Sigmoid colon (tissue), 7 donors: ENCODE measurements around the gene CRTAC1. TPM values are rescaled to one million over a fixed set of nuclear protein-coding genes. Genes with fewer than 3 reads are reported as not detected.

Experiments used
- DNase-seq: peaks from one replicate; pipeline ENCODE4 v3.0.0-alpha.2; 2019
- H3K27ac ChIP-seq, 4 donors: fragments of 200-600 bp; sonication (generic); one replicate each; pipeline ENCODE4 v1.5.1; 2016 to 2019; ENCODE audit warnings: mild to moderate bottlenecking in 1 of 4
- H3K27me3 ChIP-seq, 3 donors: fragments of 200-600 bp; sonication (generic); one replicate each; pipeline ENCODE4 v1.5.1; 2019; ENCODE audit warnings: mild to moderate bottlenecking in 1 of 3
- H3K36me3 ChIP-seq, 4 donors: fragments of 200-600 bp; sonication (generic); one replicate each; pipeline ENCODE4 v1.5.1; 2016 to 2019
- H3K4me1 ChIP-seq, 4 donors: fragments of 200-600 bp; sonication (generic); one replicate each; pipeline ENCODE4 v1.5.1; 2017 to 2019
- H3K4me3 ChIP-seq, 4 donors: fragments of 200-600 bp; sonication (generic); one replicate each; pipeline ENCODE4 v1.5.1; 2017 to 2019; ENCODE audit warnings: mild to moderate bottlenecking in 2 of 4, moderate library complexity in 1 of 4
- H3K9me3 ChIP-seq, 4 donors: fragments of 200-600 bp in 3 of 4; sonication (generic) in 3 of 4; one replicate each; pipeline versions ENCODE4 v1.5.1 to v1.6.1; 2013 to 2019
- EP300 ChIP-seq, 4 donors: sonication (generic); formaldehyde crosslinking; IDR thresholded peaks; one replicate each; pipeline ENCODE4 v1.6.1; 2017; ENCODE audit warnings: antibody characterized with exemption in 4 of 4
- POLR2A ChIP-seq, 2 donors: fragments of 450-650 bp; IDR thresholded peaks; one replicate each; pipeline ENCODE4 v1.6.1; 2016; ENCODE audit warnings: antibody characterized with exemption in 2 of 2, mild to moderate bottlenecking in 2 of 2, moderate library complexity in 2 of 2
- POLR2AphosphoS5 ChIP-seq, 4 donors: sonication (generic); formaldehyde crosslinking; IDR thresholded peaks; one replicate each; pipeline ENCODE4 v1.6.1; 2017; ENCODE audit warnings: antibody characterized with exemption in 4 of 4
- WGBS, 2 donors: extraction: QIAGEN DNeasy Blood & Tissue Kit; methylation state at CpG; one replicate each; pipeline ENCODE4 v1.1.7; 2013; 5-methylcytosine and 5-hydroxymethylcytosine counted together
- intact Hi-C: fragments of 100-400 bp; cut with DNase I; formaldehyde crosslinking; loops from one replicate; pipeline ENCODE4 v1.15.1; 2023
- polyA plus RNA-seq, 3 donors: library from polyadenylated mRNA; stranded (reverse); fragments of 200-250 nt; gene quantifications; one replicate each; pipeline ENCODE4 v1.2.3, GENCODE V29; 2013
- total RNA-seq, 4 donors: library from RNA; depleted of rRNA; stranded (reverse); fragments of >200 nt; gene quantifications; one replicate each; pipeline ENCODE4 v1.1.0, GENCODE V29; 2016
- TF ChIP-seq, protein P1 (sequence below), 4 experiments: fragments of 450-650 bp in 3 of 4; fragments of 200-600 bp in 1 of 4; IDR thresholded peaks; one replicate each; pipeline ENCODE4 v1.5.1; 2016 to 2019; ENCODE audit warnings: antibody characterized with exemption in 4 of 4, mild to moderate bottlenecking in 3 of 4, moderate library complexity in 2 of 4
- donor health status: healthy with polysubstance abuse.
- donor health status: Bipolar disorder and iron deficiency.
- donor health status: healthy.

CRTAC1 gene
- total and polyA plus RNA-seq, 7 donors, result 1.2 to 6.4 (median 2.6) TPM; not detected in 1

DNA sequence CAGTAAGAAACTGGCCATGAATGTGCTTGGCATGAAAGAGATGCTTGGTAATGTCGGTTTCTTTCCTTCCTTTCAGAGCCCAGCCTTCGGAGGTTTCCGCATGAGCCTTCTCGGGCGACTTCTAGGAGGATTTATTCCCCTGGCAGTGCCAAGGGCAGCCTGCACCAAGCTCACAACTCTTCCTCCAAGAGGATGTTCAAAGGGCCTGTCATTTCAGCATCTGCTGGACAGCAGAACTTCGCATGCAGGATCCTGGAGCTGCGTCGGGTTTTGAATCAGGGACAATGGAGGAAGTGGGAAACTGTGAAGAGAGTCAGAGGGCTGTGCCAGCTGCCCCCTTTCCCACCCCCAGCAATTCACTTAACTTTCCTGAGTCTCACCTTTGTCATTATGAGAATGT, 159.4 kb downstream of the CRTAC1 start:
- intact Hi-C loops, result no loop called here
- peak; percentile 10 for DNase-seq
- peaks cover 0 to 10% (median 7%) of the 10 kb centered on the region in 4 donors for H3K4me1 ChIP-seq
- H3K36me3 ChIP-seq, result no peaks in the 10 kb centered on the region
- no peaks in the 10 kb centered on the region for H3K9me3 ChIP-seq
- WGBS, 2 donors, result 81 to 90% methylated on average over 8 of the region's 8 CpGs
- TF ChIP-seq POLR2A (IDR thresholded peaks at IDR 0.05) (no peak), POLR2AphosphoS5 (IDR thresholded peaks at IDR 0.05) (no peak), EP300 (IDR thresholded peaks at IDR 0.05) (no peak)
- TF ChIP-seq, protein P1, sequence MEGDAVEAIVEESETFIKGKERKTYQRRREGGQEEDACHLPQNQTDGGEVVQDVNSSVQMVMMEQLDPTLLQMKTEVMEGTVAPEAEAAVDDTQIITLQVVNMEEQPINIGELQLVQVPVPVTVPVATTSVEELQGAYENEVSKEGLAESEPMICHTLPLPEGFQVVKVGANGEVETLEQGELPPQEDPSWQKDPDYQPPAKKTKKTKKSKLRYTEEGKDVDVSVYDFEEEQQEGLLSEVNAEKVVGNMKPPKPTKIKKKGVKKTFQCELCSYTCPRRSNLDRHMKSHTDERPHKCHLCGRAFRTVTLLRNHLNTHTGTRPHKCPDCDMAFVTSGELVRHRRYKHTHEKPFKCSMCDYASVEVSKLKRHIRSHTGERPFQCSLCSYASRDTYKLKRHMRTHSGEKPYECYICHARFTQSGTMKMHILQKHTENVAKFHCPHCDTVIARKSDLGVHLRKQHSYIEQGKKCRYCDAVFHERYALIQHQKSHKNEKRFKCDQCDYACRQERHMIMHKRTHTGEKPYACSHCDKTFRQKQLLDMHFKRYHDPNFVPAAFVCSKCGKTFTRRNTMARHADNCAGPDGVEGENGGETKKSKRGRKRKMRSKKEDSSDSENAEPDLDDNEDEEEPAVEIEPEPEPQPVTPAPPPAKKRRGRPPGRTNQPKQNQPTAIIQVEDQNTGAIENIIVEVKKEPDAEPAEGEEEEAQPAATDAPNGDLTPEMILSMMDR (IDR thresholded peaks at IDR 0.05), result no peak
- H3K27ac ChIP-seq, result no peak overlapping the region
- H3K4me3 ChIP-seq, result no peak overlapping the region
- H3K27me3 ChIP-seq, result peaks cover 0 to 27% (median 0%) of the 10 kb centered on the region in 3 donors

- Histone ChIP-seq H3K36me3 (no peaks in the 10 kb centered on the region), H3K4me1 (peaks cover 0 to 10% (median 7%) of the 10 kb centered on the region in 4 donors), H3K27ac (no peak overlapping the region), H3K27me3 (peaks cover 3 to 35% (median 5%) of the 10 kb centered on the region in 3 donors), H3K9me3 (no peaks in the 10 kb centered on the region), H3K4me3 (no peak overlapping the region)
- TF ChIP-seq POLR2AphosphoS5 (IDR thresholded peaks at IDR 0.05), result no peak
- TF ChIP-seq, protein P1 (IDR thresholded peaks at IDR 0.05), result peak; percentile 60 to 83 (median 70)
- WGBS, 2 donors, result 17 to 25% methylated on average over 19 of the region's 19 CpGs
- intact Hi-C loops, result loop anchor here (1.0 kb wide), 1 partner anchor 77 kb away; no protein-coding TSS in a partner anchor
- DNase-seq, result peak; percentile 85
Observed at GRCh38 chr10:97869091-97870042, 161.1 kb downstream of the CRTAC1 start.

GRCh38 chr10:97868134-97868685, 162.2 kb downstream of the CRTAC1 start:
- Histone ChIP-seq H3K4me1 (peaks cover 0 to 10% (median 7%) of the 10 kb centered on the region in 4 donors), H3K27ac (no peak overlapping the region), H3K9me3 (no peaks in the 10 kb centered on the region), H3K4me3 (no peak overlapping the region), H3K36me3 (no peaks in the 10 kb centered on the region), H3K27me3 (peaks cover 3 to 44% (median 5%) of the 10 kb centered on the region in 3 donors)
- intact Hi-C loops, result no loop called here
- 85 to 86% methylated on average over 4 of the region's 4 CpGs for WGBS, 2 donors
- DNase-seq, result no peak
- no peak for TF ChIP-seq POLR2AphosphoS5 (IDR thresholded peaks at IDR 0.05)
- TF ChIP-seq EP300 (IDR thresholded peaks at IDR 0.05), result no peak
- TF ChIP-seq, protein P1 (IDR thresholded peaks at IDR 0.05), result no peak
- TF ChIP-seq POLR2A (IDR thresholded peaks at IDR 0.05), result no peak

DNA sequence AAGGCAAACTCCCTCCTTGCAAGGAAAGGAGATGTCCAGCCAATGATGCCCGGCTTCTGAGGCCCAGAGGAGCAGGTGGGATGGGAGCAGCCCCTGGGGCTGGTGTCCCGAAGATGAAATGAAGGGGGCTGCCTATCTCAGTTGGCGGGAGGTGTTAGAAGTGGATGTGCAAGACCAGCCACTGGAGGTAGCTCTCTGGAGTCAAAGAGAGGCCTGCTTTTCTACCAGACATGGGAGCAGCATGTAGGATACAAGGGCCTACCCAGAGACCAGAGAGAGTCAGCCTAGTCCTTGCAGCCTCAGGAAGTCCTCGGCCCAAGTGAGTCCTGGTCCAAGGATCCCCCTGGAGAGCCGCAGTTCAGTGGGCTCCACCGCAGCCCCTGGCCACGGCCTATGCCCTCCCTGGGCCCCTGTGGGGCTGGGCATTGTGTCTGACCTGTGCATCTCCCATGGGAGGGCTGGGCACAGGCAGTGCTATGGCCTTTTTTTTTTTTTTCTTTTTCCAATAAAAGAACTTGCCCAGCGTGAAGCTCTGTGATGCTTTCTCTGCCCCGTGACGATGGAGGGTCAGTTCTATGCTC, 163.1 kb downstream of the CRTAC1 start:
- intact Hi-C loops, result no loop called here
- WGBS, 2 donors, result 91 to 92% methylated on average over 10 of the region's 10 CpGs
- TF ChIP-seq POLR2AphosphoS5 (IDR thresholded peaks at IDR 0.05), result no peak
- TF ChIP-seq, protein P1 (IDR thresholded peaks at IDR 0.05), result no peak
- no peak for TF ChIP-seq POLR2A (IDR thresholded peaks at IDR 0.05)
- no peak for TF ChIP-seq EP300 (IDR thresholded peaks at IDR 0.05)

More for the DNA sequence above, 163.1 kb downstream of the CRTAC1 start:
- Histone ChIP-seq H3K9me3 (no peaks in the 10 kb centered on the region), H3K4me1 (peaks cover 0 to 7% (median 7%) of the 10 kb centered on the region in 4 donors), H3K36me3 (no peaks in the 10 kb centered on the region), H3K4me3 (no peak overlapping the region), H3K27ac (no peak overlapping the region), H3K27me3 (peaks cover 3 to 53% (median 5%) of the 10 kb centered on the region in 3 donors)
- DNase-seq, result peak; percentile 21
